Central memory CD4-positive, alpha-beta T cell (primary cell): Measurements from ENCODE around the gene OXSM.

Source experiments
- DNase-seq: peaks from one replicate; pipeline ENCODE4 v3.0.0; 2022
- total RNA-seq, 3 experiments: gene quantifications; one replicate each; lab custom pipeline; 2026; lab: John Stamatoyannopoulos, UW

The OXSM gene
- 13.1 to 18.1 (median 15.9) reads per million in 3 experiments for total RNA-seq

GRCh38 chr3:25789596-25790556 lies at the start of gene OXSM:
OXSM (plus strand) TSS chr3:25790090; CDS start chr3:25791021, 931 bp downstream.
- peak; percentile 88 for DNase-seq

GRCh38 chr3:25744470-25744869 lies 45.4 kb upstream of the OXSM start:
- no peak for DNase-seq

- DNase-seq: no peak
Measured at GRCh38 chr3:25747033-25747432, 42.9 kb upstream of the OXSM start.

- DNase-seq: no peak
Measured at GRCh38 chr3:25748189-25748588, 41.7 kb upstream of the OXSM start.

GRCh38 chr3:25749031-25749581 lies 40.8 kb upstream of the OXSM start:
- no peak for DNase-seq

- no peak for DNase-seq
Measured at GRCh38 chr3:25751048-25751447, 38.8 kb upstream of the OXSM start.

- no peak for DNase-seq
Measured at GRCh38 chr3:25751725-25752124, 38.2 kb upstream of the OXSM start.

- DNase-seq: no peak
Measured at GRCh38 chr3:25768851-25769250, 21.0 kb upstream of the OXSM start.

GRCh38 chr3:25775936-25776335 lies 14.0 kb upstream of the OXSM start:
- DNase-seq: no peak

- no peak for DNase-seq
Measured at GRCh38 chr3:25780618-25781017, 9.3 kb upstream of the OXSM start.

GRCh38 chr3:25781145-25781757 lies 8.6 kb upstream of the OXSM start:
- DNase-seq: no peak

- DNase-seq: no peak
Measured at GRCh38 chr3:25781758-25782594, 7.9 kb upstream of the OXSM start.

GRCh38 chr3:25782636-25782937 lies 7.3 kb upstream of the OXSM start:
- DNase-seq: no peak

- DNase-seq: peak; percentile 85
Measured at GRCh38 chr3:25782938-25783660, 6.8 kb upstream of the OXSM start, which contains the start of gene NGLY1. NGLY1 (minus strand) TSS chr3:25783443; CDS start chr3:25783390, 53 bp downstream.

- DNase-seq: no peak
Measured at GRCh38 chr3:25783661-25784512, 6.0 kb upstream of the OXSM start.

GRCh38 chr3:25784971-25785370 lies 4.9 kb upstream of the OXSM start:
- DNase-seq: no peak

GRCh38 chr3:25785826-25786225 lies 4.1 kb upstream of the OXSM start:
- DNase-seq: no peak

- DNase-seq: no peak
Measured at GRCh38 chr3:25787689-25788088, 2.2 kb upstream of the OXSM start.

- DNase-seq: no peak
Measured at GRCh38 chr3:25789209-25789595, 688 bp upstream of the OXSM start.

GRCh38 chr3:25801786-25802185 lies 11.9 kb downstream of the OXSM start:
- DNase-seq: no peak

GRCh38 chr3:25803833-25804232 lies 13.9 kb downstream of the OXSM start:
- no peak for DNase-seq
